Tibial nerve (tissue), 4 donors: ENCODE results near the gene SIPA1L3.

Experiments
- CTCF ChIP-seq, 5 experiments: fragments of 200-600 bp in 3 of 5; fragments of 450-650 bp in 2 of 5; sonication (generic) in 3 of 5; IDR thresholded peaks; one replicate each; pipeline ENCODE4 v1.5.1; 2016 to 2019; ENCODE audit warnings: antibody characterized with exemption in 5 of 5, mild to moderate bottlenecking in 3 of 5, moderate library complexity in 2 of 5
- EP300 ChIP-seq, 2 donors: sonication (generic); formaldehyde crosslinking; IDR thresholded peaks; one replicate each; pipeline ENCODE4 v1.6.1; 2017; ENCODE audit warnings: antibody characterized with exemption in 2 of 2, mild to moderate bottlenecking in 1 of 2
- POLR2A ChIP-seq, 2 donors: fragments of 450-650 bp; IDR thresholded peaks; one replicate each; pipeline ENCODE4 v1.6.1; 2017; ENCODE audit warnings: antibody characterized with exemption in 2 of 2, mild to moderate bottlenecking in 2 of 2, moderate library complexity in 2 of 2

GRCh38 chr19:38224014-38224862 lies 317.2 kb downstream of the SIPA1L3 start, which contains the start of gene DPF1:
- TF ChIP-seq CTCF (IDR thresholded peaks at IDR 0.05) (no peak), POLR2A (IDR thresholded peaks at IDR 0.05) (no peak), EP300 (IDR thresholded peaks at IDR 0.05) (no peak)
